PC-3 (cell line): ENCODE data around the gene NPHP3. TPM values are rescaled to one million over a fixed set of nuclear protein-coding genes. Genes with fewer than 3 reads are reported as not detected.

Experiments
- ATAC-seq: fragments of 200-7000 bp; cut with Tn5 transposase; 2 replicates; pipeline ENCODE4 v1.9.1; 2020; ENCODE audit warnings: mild to moderate bottlenecking, moderate library complexity
- BruUV-seq: library from RNA; stranded (reverse); fragments of 400-500 nt; replicated peaks from 2 replicates; lab custom pipeline; 2021; lab: Mats Ljungman, UMichigan
- CTCF ChIA-PET: fragments of 300-600 bp; sonication (Branson Sonifier 250); formaldehyde crosslinking; loops from one replicate; lab custom pipeline; 2022; ENCODE audit warnings: antibody characterized with exemption; lab: Charles Lee
- POLR2A ChIA-PET: fragments of 300-600 bp; sonication (Branson Sonifier 250); formaldehyde crosslinking; loops from one replicate; lab custom pipeline; 2022; ENCODE audit warnings: antibody characterized with exemption; ENCODE audit not compliant: unreplicated experiment; lab: Charles Lee
- DNase-seq: peaks from one replicate; pipeline ENCODE4 v3.0.0-alpha.2; 2015
- H2AFZ ChIP-seq: fragments of 300-600 bp; sonication (generic); 2 replicates; pipeline ENCODE4 v1.6.0; 2016; ENCODE audit warnings: antibody characterized with exemption, low read length
- H3F3A ChIP-seq: fragments of 300-600 bp; sonication (generic); one replicate; pipeline ENCODE4 v1.6.0; 2017; ENCODE audit warnings: antibody characterized with exemption, low read length, control low read depth, mild to moderate bottlenecking; ENCODE audit not compliant: unreplicated experiment
- H3K27ac ChIP-seq: fragments of 300-600 bp; sonication (generic); 2 replicates; pipeline ENCODE4 v1.5.1; 2016; ENCODE audit warnings: mild to moderate bottlenecking, low read length
- H3K27me3 ChIP-seq: fragments of 300-600 bp; sonication (generic); 2 replicates; pipeline ENCODE4 v1.6.1; 2016; ENCODE audit warnings: low read length, mixed read lengths
- H3K36me3 ChIP-seq: fragments of 300-600 bp; sonication (generic); 2 replicates; pipeline ENCODE4 v1.6.1; 2016; ENCODE audit warnings: low read depth, mixed run types, low read length, mixed read lengths
- H3K4me1 ChIP-seq: fragments of 300-600 bp; sonication (generic); 2 replicates; pipeline ENCODE4 v1.5.1; 2016; ENCODE audit warnings: low read length; ENCODE audit not compliant: insufficient read depth
- H3K4me2 ChIP-seq: fragments of 300-600 bp; sonication (generic); 2 replicates; pipeline ENCODE4 v1.6.0; 2016; ENCODE audit warnings: low read length
- H3K4me3 ChIP-seq: fragments of 300-600 bp; sonication (generic); 2 replicates; pipeline ENCODE4 v1.5.1; 2016; ENCODE audit warnings: mild to moderate bottlenecking, low read length, mixed read lengths
- H3K79me2 ChIP-seq: fragments of 300-600 bp; sonication (generic); 2 replicates; pipeline ENCODE4 v1.6.1; 2017; ENCODE audit warnings: low read length, mixed read lengths
- H3K9ac ChIP-seq: fragments of 300-600 bp; sonication (generic); 2 replicates; pipeline ENCODE4 v1.6.0; 2016; ENCODE audit warnings: mild to moderate bottlenecking, low read length
- H3K9me2 ChIP-seq: fragments of 300-600 bp; sonication (generic); replicated peaks from 2 replicates; pipeline ENCODE4 v1.6.1; 2016; ENCODE audit warnings: mixed run types, low read length, mixed read lengths
- H3K9me3 ChIP-seq: fragments of 300-600 bp; sonication (generic); 2 replicates; pipeline ENCODE4 v1.6.1; 2016; ENCODE audit warnings: low read length, mixed read lengths
- H4K20me1 ChIP-seq: fragments of 300-600 bp; sonication (generic); 2 replicates; pipeline ENCODE4 v1.6.1; 2016; ENCODE audit warnings: low read length, mixed read lengths
- CTCF ChIP-seq: fragments of 300-600 bp; sonication (generic); conservative IDR thresholded peaks from 2 replicates; pipeline ENCODE4 v1.5.1; 2017; ENCODE audit warnings: antibody characterized with exemption, low read depth, mild to moderate bottlenecking, low read length
- EZH2 ChIP-seq: fragments of 300-600 bp; sonication (generic); IDR thresholded peaks from one replicate; pipeline ENCODE4 v1.6.1; 2017; ENCODE audit warnings: antibody characterized with exemption, mild to moderate bottlenecking, low read length; ENCODE audit not compliant: unreplicated experiment
- EZH2phosphoT487 ChIP-seq: fragments of 300-600 bp; sonication (generic); IDR thresholded peaks from 2 replicates; pipeline ENCODE4 v1.6.1; 2018; ENCODE audit warnings: mild to moderate bottlenecking, antibody characterized with exemption, low read length, borderline replicate concordance
- intact Hi-C: fragments of 100-400 bp; cut with micrococcal nuclease; formaldehyde crosslinking; loops from 2 replicates; pipeline ENCODE4 v1.9.0; 2023
- total RNA-seq: library from RNA; depleted of rRNA; stranded (reverse); fragments of >200 nt; gene quantifications from 2 replicates; pipeline ENCODE4 v1.2.3, GENCODE V29; 2014

NPHP3 gene
- total RNA-seq, 1 experiment from 2014 or later: 6.2 TPM

- no peak overlapping the region for H3K4me2 ChIP-seq
- ChIA-PET CTCF (no interaction called here), POLR2A (no interaction called here)
- H3K27ac ChIP-seq: no peak overlapping the region
- H3K79me2 ChIP-seq: no peaks in the 10 kb centered on the region
- TF ChIP-seq EZH2phosphoT487 (no peak), EZH2 (no peak), CTCF (no peak)
- H4K20me1 ChIP-seq: no peaks in the 10 kb centered on the region
- no TSS peak for BruUV-seq
- H3K36me3 ChIP-seq: peaks cover 4% of the 10 kb centered on the region
- H3K4me3 ChIP-seq: no peak overlapping the region
- no peaks in the 10 kb centered on the region for H3F3A ChIP-seq
- H3K9me2 ChIP-seq: no peaks in the 10 kb centered on the region
- no peak for DNase-seq
- H3K4me1 ChIP-seq: no peaks in the 10 kb centered on the region
- H2AFZ ChIP-seq: no peak overlapping the region
- H3K9ac ChIP-seq: no peak overlapping the region
- no peak for ATAC-seq
- intact Hi-C loops: no loop called here
- no peaks in the 10 kb centered on the region for H3K27me3 ChIP-seq
- no peaks in the 10 kb centered on the region for H3K9me3 ChIP-seq
Observed at GRCh38 chr3:132679911-132680310, 42.3 kb downstream of the NPHP3 start.

GRCh38 chr3:132675408-132675807 is 46.8 kb downstream of the NPHP3 start:
- no peak for TF ChIP-seq CTCF
- no peak for TF ChIP-seq EZH2phosphoT487
- Histone ChIP-seq H4K20me1 (no peaks in the 10 kb centered on the region), H3K4me1 (peaks cover 5% of the 10 kb centered on the region; the same call in 1 of the 2 replicates), H3K4me3 (no peak overlapping the region), H3K9ac (no peak overlapping the region), H3K9me3 (no peaks in the 10 kb centered on the region), H2AFZ (no peak overlapping the region), H3F3A (no peaks in the 10 kb centered on the region), H3K36me3 (peaks cover 11% of the 10 kb centered on the region), H3K79me2 (no peaks in the 10 kb centered on the region), H3K27me3 (no peaks in the 10 kb centered on the region), H3K4me2 (no peak overlapping the region), H3K27ac (no peak overlapping the region), H3K9me2 (no peaks in the 10 kb centered on the region)
- no peak for DNase-seq
- BruUV-seq: no TSS peak
- CTCF ChIA-PET: no interaction called here
- POLR2A ChIA-PET: no interaction called here
- intact Hi-C loops: no loop called here
- ATAC-seq: no peak

GRCh38 chr3:132669256-132669777 is 52.9 kb downstream of the NPHP3 start:
- ATAC-seq (no peak; the same call in 1 of the 2 replicates), DNase-seq (no peak)
- no TSS peak for BruUV-seq
- Histone ChIP-seq H3K4me2 (no peak overlapping the region), H2AFZ (no peak overlapping the region), H4K20me1 (no peaks in the 10 kb centered on the region), H3K4me1 (peaks cover 13% of the 10 kb centered on the region), H3K4me3 (no peak overlapping the region), H3F3A (no peaks in the 10 kb centered on the region), H3K27me3 (no peaks in the 10 kb centered on the region), H3K79me2 (peaks cover 17% of the 10 kb centered on the region), H3K9me2 (no peaks in the 10 kb centered on the region), H3K9me3 (no peaks in the 10 kb centered on the region), H3K36me3 (peaks cover 17% of the 10 kb centered on the region), H3K9ac (no peak overlapping the region), H3K27ac (no peak overlapping the region)
- POLR2A ChIA-PET: no interaction called here
- intact Hi-C loops: no loop called here
- TF ChIP-seq EZH2phosphoT487 (no peak), EZH2 (no peak), CTCF (no peak)
- CTCF ChIA-PET: no interaction called here
